OCI-LY1 (cell line): Measurements from ENCODE around the gene CRKL.

Experiments used
- H2AFZ ChIP-seq: fragments of 200-600 bp; sonication (generic), shearing (Covaris generic); 2 replicates; pipeline ENCODE4 v1.6.0; 2014; ENCODE audit warnings: antibody characterized with exemption, mild to moderate bottlenecking, low read length
- H3F3A ChIP-seq: fragments of 200-600 bp; sonication (generic), shearing (Covaris generic); 2 replicates; pipeline ENCODE4 v1.6.0; 2014; ENCODE audit warnings: mild to moderate bottlenecking, antibody characterized with exemption, low read length, moderate library complexity; ENCODE audit not compliant: insufficient read depth
- H3K27ac ChIP-seq: fragments of 200-600 bp; sonication (generic); 2 replicates; pipeline ENCODE4 v1.5.1; 2014; ENCODE audit warnings: low read length, mixed run types, mild to moderate bottlenecking, low read depth; ENCODE audit not compliant: poor library complexity, severe bottlenecking
- H3K27me3 ChIP-seq: fragments of 200-600 bp; sonication (generic); 2 replicates; pipeline ENCODE4 v1.6.0; 2014; ENCODE audit warnings: antibody characterized with exemption, mild to moderate bottlenecking, low read length, moderate library complexity; ENCODE audit not compliant: insufficient read depth
- H3K36me3 ChIP-seq: fragments of 200-600 bp; sonication (generic); 2 replicates; pipeline ENCODE4 v1.6.1; 2014; ENCODE audit warnings: mild to moderate bottlenecking, antibody characterized with exemption, low read length, moderate library complexity, mixed read lengths; ENCODE audit not compliant: insufficient read depth
- H3K4me1 ChIP-seq: fragments of 200-600 bp; sonication (generic); 2 replicates; pipeline ENCODE4 v1.5.1; 2014; ENCODE audit warnings: mild to moderate bottlenecking, low read length, moderate library complexity; ENCODE audit not compliant: insufficient read depth, severe bottlenecking
- H3K4me2 ChIP-seq: fragments of 200-600 bp; sonication (generic), shearing (Covaris generic); 2 replicates; pipeline ENCODE4 v1.6.1; 2014; ENCODE audit warnings: low read length
- H3K4me3 ChIP-seq: fragments of 200-600 bp; sonication (generic); 2 replicates; pipeline ENCODE4 v1.5.1; 2014; ENCODE audit warnings: low read length, low read depth, mild to moderate bottlenecking, mixed read lengths; ENCODE audit not compliant: poor library complexity, severe bottlenecking
- H3K79me2 ChIP-seq: fragments of 200-600 bp; shearing (Covaris generic); 2 replicates; pipeline ENCODE4 v1.6.1; 2016; ENCODE audit warnings: mixed run types, low read length, mixed read lengths; ENCODE audit not compliant: insufficient read depth
- H3K9ac ChIP-seq: fragments of 200-600 bp; sonication (generic), shearing (Covaris generic); 2 replicates; pipeline ENCODE4 v1.6.1; 2014; ENCODE audit warnings: mild to moderate bottlenecking, low read length, mixed read lengths
- H3K9me2 ChIP-seq: fragments of 200-600 bp; sonication (generic), shearing (Covaris generic); 2 replicates; pipeline ENCODE4 v1.6.1; 2014; ENCODE audit warnings: low read depth, mild to moderate bottlenecking, low read length, mixed read lengths
- H3K9me3 ChIP-seq: fragments of 200-600 bp; shearing (Covaris generic); 2 replicates; pipeline ENCODE4 v1.6.1; 2014; ENCODE audit warnings: low read length, mixed read lengths
- H4K20me1 ChIP-seq: fragments of 200-600 bp; sonication (generic), shearing (Covaris generic); 2 replicates; pipeline ENCODE4 v1.6.0; 2016; ENCODE audit warnings: mild to moderate bottlenecking, low read length; ENCODE audit not compliant: insufficient read depth
- EZH2 ChIP-seq: fragments of 200-600 bp; sonication (generic), shearing (Covaris generic); IDR thresholded peaks from 2 replicates; pipeline ENCODE4 v1.8.0; 2017; ENCODE audit warnings: borderline replicate concordance, mixed run types, mild to moderate bottlenecking, antibody characterized with exemption, low read length, moderate library complexity, mixed read lengths
- TF ChIP-seq, protein P1 (sequence below): fragments of 200-600 bp; sonication (generic), shearing (Covaris generic); IDR thresholded peaks from 2 replicates; pipeline ENCODE4 v1.5.1; 2017; ENCODE audit warnings: mild to moderate bottlenecking, antibody characterized with exemption, low read length, moderate library complexity, mixed read lengths

Gene CRKL

GRCh38 chr22:20993304-20994127, 76.3 kb downstream of the CRKL start:
- TF ChIP-seq EZH2, result no peak
- TF ChIP-seq, protein P1, sequence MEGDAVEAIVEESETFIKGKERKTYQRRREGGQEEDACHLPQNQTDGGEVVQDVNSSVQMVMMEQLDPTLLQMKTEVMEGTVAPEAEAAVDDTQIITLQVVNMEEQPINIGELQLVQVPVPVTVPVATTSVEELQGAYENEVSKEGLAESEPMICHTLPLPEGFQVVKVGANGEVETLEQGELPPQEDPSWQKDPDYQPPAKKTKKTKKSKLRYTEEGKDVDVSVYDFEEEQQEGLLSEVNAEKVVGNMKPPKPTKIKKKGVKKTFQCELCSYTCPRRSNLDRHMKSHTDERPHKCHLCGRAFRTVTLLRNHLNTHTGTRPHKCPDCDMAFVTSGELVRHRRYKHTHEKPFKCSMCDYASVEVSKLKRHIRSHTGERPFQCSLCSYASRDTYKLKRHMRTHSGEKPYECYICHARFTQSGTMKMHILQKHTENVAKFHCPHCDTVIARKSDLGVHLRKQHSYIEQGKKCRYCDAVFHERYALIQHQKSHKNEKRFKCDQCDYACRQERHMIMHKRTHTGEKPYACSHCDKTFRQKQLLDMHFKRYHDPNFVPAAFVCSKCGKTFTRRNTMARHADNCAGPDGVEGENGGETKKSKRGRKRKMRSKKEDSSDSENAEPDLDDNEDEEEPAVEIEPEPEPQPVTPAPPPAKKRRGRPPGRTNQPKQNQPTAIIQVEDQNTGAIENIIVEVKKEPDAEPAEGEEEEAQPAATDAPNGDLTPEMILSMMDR, result no peak
- no peaks in the 10 kb centered on the region for H3K4me1 ChIP-seq
- peaks cover 25% of the 10 kb centered on the region; the same call in 1 of the 2 replicates for H3K36me3 ChIP-seq

GRCh38 chr22:20994128-20994901, 77.1 kb downstream of the CRKL start:
- H3F3A ChIP-seq, result no peaks in the 10 kb centered on the region
- no peaks in the 10 kb centered on the region for H4K20me1 ChIP-seq
- H3K4me3 ChIP-seq, result no peak overlapping the region
- H3K9ac ChIP-seq, result no peak overlapping the region
- no peak overlapping the region for H3K27ac ChIP-seq
- peaks cover 2% of the 10 kb centered on the region for H3K4me1 ChIP-seq
- H3K4me2 ChIP-seq, result no peak overlapping the region
- H3K79me2 ChIP-seq, result no peaks in the 10 kb centered on the region
- no peak overlapping the region for H2AFZ ChIP-seq
- TF ChIP-seq, protein P1, result no peak
- TF ChIP-seq EZH2, result no peak
- H3K27me3 ChIP-seq, result no peaks in the 10 kb centered on the region
- H3K9me2 ChIP-seq, result no peaks in the 10 kb centered on the region
- H3K9me3 ChIP-seq, result no peaks in the 10 kb centered on the region
- H3K36me3 ChIP-seq, result peaks cover 31% of the 10 kb centered on the region; the same call in 1 of the 2 replicates

More at GRCh38 chr22:20993304-20994127, 76.3 kb downstream of the CRKL start:
- H3K9me3 ChIP-seq, result no peaks in the 10 kb centered on the region
- no peak overlapping the region for H2AFZ ChIP-seq
- H3K9ac ChIP-seq, result no peak overlapping the region
- no peak overlapping the region for H3K4me3 ChIP-seq
- H3K27me3 ChIP-seq, result no peaks in the 10 kb centered on the region
- H3K4me2 ChIP-seq, result no peak overlapping the region
- H3K27ac ChIP-seq, result no peak overlapping the region
- no peaks in the 10 kb centered on the region for H3F3A ChIP-seq
- no peaks in the 10 kb centered on the region for H3K9me2 ChIP-seq
- no peaks in the 10 kb centered on the region for H3K79me2 ChIP-seq
- no peaks in the 10 kb centered on the region for H4K20me1 ChIP-seq

- Histone ChIP-seq H3K4me2 (no peak overlapping the region), H3F3A (no peaks in the 10 kb centered on the region), H3K27ac (no peak overlapping the region), H3K9me3 (no peaks in the 10 kb centered on the region), H3K4me3 (no peak overlapping the region), H3K4me1 (peaks cover 8% of the 10 kb centered on the region), H3K27me3 (no peaks in the 10 kb centered on the region), H3K36me3 (peaks cover 35% of the 10 kb centered on the region; the same call in 1 of the 2 replicates), H3K79me2 (no peaks in the 10 kb centered on the region), H2AFZ (no peak overlapping the region), H4K20me1 (no peaks in the 10 kb centered on the region), H3K9ac (no peak overlapping the region), H3K9me2 (no peaks in the 10 kb centered on the region)
- TF ChIP-seq, protein P1, result no peak
- TF ChIP-seq EZH2, result no peak
Measured at GRCh38 chr22:20994902-20995241, 77.7 kb downstream of the CRKL start.
